Measurements from ENCODE around the gene PCGF3. TPM values are rescaled to one million over a fixed set of nuclear protein-coding genes. Genes with fewer than 3 reads are reported as not detected.
"Not testable (repeated sequence)": the region's sequence is repeated elsewhere in the genome, so short reads cannot be mapped to it uniquely, and the experiment has no call there.

PCGF3 gene
- total RNA-seq, 1 donor from 2014 or later = 65.7 TPM

DNA sequence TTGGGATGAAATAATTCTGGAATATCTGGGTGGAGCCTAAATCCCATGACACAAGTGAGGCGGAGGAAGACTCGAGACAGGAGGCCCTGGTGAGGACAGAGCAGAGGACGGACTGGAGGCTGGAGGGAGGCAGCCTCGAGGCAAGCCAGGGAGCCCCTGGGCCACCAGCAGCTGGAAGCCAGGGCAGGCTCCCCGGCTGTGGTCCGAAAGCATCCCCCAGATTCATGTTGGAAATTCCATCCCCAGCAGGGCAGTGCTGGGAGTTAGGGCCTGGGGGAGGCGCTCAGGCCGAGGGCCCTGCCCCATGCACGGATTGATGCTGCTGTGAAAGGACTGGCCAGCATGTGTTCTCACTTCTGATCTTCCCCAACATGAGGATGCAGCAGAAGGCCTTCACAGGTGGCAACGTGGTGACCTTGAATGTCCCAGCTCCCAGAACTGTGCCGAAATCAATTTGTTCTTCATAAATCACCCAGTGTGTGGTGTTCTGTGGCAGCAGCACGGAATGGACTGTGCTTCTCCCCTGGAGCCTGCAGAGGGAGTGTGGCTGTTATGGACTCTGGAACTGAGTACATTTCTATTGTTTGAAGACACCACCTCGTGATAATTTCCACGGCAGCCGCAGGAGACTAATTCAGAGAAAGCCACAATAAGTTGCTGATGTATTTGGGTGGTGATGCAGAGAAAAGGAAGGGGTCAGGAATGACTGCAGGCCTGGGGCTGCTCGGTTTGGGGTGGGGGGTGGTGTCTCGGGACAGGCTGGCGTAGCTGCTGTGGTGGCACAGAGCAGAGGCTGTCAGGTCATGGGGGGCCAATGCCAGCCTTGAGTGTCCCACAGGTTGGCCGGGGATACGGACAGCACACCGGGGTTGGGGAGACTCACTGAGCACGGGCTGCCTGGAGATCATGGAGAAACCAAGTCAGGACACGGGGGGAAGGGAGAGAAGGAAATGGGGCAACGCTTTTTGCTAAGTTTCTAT is 56.9 kb downstream of the PCGF3 start:
- no peak for DNase-seq (ENCODE audit: low read depth, low spot score)

DNA sequence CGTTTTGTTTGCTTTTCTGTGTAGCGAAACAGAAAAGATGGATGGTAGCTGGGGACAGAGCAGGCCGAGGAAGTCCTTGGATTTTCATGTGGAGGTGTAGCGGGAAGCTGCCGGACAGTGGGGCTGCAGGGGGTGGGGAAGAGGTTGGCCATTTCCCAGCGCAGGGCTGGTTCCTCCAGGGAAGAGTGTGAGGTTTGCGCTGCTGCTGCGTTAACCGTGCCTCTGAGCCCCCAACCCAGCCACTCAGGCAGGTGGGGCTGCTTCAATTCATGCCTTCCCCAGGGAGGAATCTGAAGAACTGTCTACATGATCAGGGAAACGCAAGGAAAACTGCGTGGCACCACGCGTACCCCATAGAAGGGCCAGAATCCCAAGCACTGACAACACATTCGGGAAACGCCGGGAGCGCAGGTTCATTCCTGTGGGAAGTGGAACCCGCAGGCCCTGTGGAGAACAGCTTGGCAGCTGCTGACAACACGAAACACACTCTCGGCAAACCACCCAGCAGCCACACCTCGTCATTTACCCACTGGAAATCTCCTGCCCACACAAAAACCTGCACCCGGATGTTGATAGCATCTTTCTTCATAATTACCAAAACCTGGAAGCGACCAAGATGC is 57.7 kb downstream of the PCGF3 start:
- no peak for DNase-seq (ENCODE audit: low read depth, low spot score)

DNA sequence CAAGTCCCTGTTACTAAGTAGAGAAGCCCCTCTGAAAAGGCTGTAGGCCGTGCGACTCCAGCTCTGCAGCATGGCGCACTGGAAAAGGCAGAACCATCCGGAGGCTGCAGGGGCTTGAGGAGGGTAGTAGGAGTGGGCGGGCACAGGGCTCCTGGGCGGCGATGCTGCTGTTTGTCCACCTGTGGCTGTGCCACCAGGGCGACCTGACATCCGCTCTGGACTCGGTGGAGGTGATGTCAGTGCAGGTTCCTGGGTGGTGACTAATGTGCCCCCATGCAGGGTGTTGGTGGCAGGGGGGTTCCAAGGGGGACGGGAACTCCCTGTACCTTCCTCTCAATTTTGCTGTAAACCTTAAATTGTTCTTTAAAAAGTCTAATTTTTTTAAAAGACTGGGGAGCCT is 58.3 kb downstream of the PCGF3 start:
- DNase-seq (ENCODE audit: low read depth, low spot score) = no peak

DNA sequence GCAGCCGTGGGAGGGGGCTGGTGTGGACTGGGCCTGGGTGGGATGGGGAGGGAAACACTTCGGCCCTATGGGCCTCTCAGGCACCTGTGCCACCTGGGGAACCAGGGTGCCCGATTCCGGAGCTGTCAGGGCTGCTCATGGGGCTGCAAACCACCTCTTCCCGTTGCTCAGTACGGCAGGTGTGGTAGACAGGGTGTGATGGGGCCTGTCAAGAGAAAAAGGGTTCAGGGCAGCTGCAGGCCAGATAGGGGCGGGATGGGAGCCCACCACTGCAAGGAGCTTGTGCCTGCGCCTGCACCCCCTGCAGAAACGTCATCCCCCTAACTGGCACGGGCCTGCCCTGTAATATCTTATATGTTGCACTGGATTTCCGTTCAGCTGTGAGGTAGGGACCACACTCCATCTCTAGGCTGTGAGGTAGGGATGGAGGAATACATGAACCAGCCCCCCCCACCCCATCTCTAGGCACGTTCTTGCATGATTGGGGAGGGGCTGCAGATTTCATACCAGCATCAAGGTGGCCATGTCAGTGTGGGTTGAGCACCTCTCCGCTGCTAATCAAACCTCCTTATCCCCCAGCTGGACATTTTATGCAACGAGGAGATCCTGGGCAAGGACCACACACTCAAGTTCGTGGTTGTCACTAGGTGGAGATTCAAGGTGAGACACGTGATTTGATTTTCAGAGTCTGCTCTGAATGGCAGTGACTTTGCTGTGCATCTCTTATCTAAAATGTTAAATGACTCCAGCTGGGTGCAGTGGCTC is 59.0 kb downstream of the PCGF3 start:
- DNase-seq (ENCODE audit: low read depth, low spot score) = no peak

DNA sequence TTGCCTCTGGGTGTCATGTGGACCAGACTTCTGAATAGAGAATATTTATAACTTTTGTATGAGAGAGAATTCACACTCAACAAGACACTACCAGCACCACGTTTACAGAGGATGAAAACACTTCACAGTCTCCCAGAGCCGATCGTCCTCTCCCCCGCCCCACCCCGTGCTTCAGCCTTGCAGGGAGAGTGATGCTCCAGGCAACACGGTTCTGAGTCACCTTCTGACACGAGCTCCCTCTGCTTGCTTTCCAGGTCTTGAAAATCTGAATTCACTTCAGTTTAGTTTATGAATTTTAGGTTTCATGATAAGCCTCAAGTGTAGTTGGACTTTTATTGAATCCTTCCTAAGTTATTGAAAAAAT is 60.5 kb downstream of the PCGF3 start:
- DNase-seq (ENCODE audit: low read depth, low spot score) = no peak

DNA sequence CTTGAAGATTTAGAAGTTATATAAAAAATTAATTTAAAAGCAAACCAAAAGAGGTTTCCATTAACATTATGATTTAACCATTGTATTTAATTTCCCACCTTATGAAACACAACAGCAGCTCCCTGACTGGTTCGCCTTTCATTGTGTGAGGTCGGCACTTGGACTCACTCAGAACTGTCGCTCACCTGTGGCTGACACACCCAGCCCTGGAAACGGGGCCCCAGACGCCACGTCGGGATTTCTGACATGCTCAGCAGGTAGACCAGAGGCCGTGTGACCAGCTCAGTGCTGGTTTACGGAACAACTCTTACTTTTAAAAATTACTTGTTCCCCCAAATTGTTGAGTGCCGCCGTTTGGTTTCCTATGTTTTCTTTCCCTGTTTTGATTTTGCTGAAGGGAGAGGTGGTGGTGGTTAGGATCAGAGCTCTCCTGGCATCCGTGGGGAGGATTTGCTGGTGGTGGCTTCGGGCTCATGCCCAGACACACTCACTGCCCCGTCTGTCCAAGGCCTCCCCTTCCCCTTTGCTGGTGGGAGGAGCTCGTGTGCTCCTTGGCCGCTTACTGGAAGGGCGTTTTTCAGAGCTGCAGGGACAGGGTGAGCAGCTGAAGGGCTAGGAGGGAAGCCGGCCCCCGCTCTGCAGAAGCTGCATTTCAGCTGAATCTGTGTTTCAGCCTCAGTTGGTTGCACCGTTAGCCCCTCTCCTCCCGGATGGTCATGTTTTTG is 61.1 kb downstream of the PCGF3 start:
- no peak for DNase-seq (ENCODE audit: low read depth, low spot score)

DNA sequence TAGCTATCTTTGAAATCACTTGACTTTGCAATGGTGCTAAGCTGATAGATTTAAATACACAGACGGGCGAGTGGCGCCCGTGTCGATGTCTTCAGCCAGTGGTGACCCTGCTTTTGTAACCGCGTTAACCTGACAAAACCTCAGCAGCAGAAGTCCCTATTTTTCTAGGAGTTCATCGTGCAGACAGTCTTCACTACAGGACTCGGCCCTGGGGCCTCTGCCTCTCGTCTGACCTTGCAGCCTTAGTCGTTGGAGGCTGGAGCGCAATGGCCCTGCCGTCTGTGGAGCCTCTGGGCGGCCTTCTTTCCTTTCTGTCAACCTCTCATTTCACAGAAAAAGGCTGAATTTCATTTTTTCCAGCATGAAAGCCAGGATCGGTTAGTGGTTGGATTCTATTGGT is 62.4 kb downstream of the PCGF3 start:
- DNase-seq (ENCODE audit: low read depth, low spot score) = no peak

DNA sequence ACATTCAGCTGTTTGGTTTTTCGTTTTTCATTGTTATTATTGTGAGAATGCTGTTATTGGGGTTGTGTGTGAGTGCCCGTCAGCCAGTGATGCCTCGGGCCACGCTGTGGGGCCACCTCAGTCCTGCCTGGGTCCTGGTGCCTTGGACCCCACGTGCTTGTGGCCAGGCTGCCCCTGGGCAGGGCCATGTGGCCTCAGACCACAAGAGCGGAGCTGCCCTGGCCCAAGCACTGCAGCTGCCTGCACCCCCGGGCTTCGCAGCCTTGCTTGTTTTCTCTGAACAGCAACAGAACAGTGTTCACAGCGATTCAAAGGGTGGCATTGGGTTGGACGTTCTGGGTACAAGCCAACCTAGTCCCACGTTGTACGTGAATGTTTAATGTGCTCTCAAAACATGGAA is 63.4 kb downstream of the PCGF3 start:
- DNase-seq (ENCODE audit: low read depth, low spot score) = no peak

DNA sequence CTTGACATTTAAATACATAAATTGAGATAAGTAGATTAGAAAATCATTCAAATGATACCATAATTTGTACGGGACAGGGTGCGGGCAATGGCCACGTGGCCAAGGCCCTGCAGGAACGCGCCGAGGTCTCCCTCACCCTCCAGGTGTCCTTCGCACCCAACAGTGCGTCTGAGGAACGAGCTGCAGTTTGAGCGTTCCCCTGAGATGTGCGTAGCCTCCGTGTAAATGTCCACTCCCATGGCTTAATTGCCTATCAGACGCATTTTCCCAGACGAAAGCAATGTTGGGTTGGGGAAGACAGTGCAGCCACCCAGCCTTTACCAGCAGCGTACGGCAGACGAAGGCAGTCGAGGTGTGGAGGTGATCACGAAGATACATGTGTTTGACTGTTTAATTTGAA is 63.9 kb downstream of the PCGF3 start:
- DNase-seq (ENCODE audit: low read depth, low spot score) = no peak

DNA sequence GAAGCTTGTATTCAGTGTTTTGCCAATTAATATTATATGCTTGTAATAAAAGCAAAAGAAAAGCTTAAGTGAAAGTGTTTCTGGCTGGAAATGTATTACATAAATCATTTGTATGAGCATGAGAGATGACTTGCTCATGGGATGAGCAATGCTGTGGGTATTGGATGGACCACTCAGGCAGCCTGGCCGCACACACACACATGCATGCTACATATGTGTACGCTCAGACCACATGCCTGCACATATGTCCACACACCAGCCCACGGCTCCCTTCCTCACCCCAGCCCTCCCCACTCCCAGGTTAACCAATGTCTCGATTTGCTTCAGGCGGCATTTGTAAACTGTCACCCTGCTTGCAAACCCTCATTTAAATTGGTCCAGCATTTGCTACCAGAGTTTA is 64.4 kb downstream of the PCGF3 start:
- DNase-seq (ENCODE audit: low read depth, low spot score) = no peak

DNA sequence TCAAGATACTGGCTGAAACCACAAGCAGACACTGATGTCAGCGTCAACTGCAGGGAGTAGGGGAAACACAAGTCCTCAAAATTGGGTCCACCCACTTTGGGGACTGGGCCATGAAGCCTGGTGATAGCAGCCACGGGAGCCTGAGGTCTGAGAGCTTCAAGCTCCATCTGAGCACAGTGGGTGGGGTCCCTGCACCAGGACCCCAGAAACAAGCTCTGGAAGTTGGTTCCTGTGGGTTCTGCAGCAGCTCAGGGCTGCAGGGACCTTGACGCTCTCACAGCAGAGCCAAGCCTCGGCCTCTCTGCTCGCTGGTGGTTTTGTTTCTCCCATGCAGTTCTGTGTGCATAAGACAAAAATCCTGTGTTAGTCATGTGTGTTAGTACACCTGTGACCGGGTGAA is 65.8 kb downstream of the PCGF3 start:
- DNase-seq (ENCODE audit: low read depth, low spot score) = no peak

DNA sequence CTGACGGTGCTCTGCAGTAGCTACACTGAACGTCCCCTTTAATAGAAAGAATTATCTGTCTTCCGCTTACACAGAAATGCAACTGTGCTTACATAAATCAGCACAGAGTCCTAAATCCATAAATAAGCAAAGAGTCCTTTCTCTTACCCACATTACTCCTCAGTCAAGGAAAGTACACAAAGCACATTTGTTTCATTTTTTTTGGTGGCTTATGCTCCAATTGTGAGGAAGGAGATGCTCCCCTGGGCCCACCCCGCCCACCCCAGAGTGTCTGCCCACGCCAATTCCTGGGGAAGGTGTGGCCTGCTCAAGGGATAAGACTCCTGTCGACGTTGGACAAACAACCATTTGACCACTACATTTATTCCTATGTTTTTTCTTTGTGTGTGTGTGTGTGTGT is 66.5 kb downstream of the PCGF3 start:
- no peak for DNase-seq (ENCODE audit: low read depth, low spot score)

DNA sequence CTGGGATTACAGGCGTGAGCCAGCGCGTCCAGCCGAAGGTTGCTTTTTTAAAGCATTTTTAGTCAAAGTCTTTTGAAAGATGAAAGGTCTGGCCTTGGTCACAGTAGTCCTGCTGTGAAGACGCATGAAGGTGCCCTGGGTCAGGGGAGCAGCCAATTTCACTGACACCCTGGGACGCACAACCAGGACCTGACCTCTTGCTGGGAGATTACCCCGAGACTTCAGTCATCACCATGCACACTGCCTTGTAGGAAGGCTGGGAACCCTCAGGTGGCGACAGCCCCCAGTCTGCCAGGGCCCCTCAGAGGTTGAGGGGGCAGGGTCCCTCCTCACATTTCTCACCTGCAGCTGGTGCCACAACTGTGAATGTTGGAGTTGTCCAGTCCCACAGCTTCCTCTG is 67.1 kb downstream of the PCGF3 start:
- DNase-seq (ENCODE audit: low read depth, low spot score) = no peak

DNA sequence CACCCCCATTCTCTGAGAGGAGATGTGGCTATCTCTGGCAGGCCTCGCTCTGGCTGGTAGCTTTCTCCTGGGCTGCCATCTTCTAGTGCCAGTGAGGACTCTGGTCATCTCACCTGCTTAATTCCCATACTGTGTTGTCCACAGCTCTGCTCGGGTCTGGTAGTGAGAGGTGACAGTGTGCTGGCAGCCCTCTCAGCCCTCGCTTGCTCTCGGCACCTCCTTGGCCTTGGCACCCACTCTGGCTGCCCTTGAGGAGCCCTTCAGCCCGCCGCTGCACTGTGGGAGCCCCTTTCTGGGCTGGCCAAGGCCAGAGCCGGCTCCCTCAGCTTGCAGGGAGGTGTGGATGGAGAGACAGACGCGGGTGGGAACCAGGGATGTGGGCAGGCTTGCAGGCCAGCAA is 67.6 kb downstream of the PCGF3 start:
- DNase-seq (ENCODE audit: low read depth, low spot score) = no peak

DNA sequence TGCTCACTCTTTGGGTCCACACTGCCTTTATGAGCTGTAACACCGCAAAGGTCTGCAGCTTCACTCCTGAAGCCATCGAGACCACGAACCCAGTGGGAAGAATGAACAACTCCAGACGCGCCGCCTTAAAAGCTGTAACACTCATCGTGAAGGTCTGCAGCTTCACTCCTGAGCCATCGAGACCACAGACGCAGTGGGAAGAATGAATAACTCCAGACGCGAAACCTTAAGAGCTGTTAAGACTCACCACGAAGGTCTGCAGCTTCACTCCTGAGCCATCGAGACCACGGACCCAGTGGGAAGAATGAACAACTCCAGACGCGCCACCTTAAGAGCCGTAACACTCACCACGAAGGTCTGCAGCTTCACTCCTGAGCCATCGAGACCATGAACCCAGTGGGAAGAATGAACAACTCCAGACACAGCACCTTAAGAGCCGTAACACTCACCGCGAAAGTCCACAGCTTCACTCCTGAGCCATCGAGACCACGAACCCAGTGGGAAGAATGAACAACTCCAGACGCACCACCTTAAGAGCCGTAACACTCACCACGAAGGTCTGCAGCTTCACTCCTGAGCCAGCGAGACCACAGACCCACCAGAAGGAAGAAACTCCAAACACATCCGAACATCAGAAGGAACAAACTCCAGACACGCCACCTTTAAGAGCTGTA is 68.9 kb downstream of the PCGF3 start:
- DNase-seq (ENCODE audit: low read depth, low spot score) = not testable (repeated sequence)

DNA sequence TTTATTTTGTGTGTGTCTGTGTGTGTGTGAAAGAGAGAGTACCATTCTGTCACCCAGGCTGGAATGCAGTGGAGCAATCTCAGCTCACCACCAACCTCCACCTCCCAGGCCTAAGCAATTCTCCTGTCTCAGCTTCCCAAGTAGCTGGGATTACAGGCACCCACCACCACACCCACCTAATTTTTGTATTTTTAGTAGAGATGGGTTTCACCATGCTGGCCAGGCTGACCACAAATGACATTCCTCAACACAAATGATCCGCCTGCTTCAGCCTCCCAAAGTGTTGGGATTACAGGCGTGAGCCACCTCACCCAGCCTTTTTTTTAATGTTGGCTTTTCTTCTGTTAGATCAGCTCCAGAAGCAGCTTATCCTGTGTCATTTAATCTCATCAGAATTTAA is 69.9 kb downstream of the PCGF3 start:
- DNase-seq (ENCODE audit: low read depth, low spot score) = not testable (repeated sequence)

DNA sequence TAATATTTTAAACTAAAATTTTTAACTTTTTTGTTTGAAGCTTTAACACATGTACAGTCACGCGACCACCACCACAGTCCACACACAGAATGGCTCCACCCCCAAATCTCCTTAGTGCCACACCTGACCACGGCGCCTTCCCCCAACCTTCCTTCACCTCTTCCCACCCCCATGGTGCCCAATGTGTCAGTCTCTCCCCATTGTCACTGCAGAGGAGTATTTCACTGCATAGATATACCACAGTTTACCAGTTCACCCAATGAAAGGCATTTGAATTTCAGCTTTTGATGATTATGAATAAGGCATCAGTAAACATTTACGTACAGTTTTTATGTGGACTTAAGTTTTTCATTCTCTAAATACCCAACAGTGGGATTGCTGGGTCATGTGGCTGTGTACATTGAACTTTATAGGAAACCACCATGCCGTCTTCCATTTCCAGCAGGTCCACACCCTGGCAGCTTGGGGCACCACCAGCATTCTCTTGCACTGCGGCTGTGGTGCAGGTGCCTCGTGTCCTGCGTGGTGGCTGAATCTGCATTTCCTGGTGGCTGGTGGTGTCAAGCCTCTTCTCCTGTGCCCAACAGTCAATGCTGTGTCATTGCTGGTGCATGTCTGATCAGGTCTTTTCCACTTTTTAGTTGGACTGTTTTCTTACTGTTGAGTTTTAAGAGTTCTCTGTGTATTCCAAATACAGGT is 71.3 kb downstream of the PCGF3 start:
- no peak for DNase-seq (ENCODE audit: low read depth, low spot score)

DNA sequence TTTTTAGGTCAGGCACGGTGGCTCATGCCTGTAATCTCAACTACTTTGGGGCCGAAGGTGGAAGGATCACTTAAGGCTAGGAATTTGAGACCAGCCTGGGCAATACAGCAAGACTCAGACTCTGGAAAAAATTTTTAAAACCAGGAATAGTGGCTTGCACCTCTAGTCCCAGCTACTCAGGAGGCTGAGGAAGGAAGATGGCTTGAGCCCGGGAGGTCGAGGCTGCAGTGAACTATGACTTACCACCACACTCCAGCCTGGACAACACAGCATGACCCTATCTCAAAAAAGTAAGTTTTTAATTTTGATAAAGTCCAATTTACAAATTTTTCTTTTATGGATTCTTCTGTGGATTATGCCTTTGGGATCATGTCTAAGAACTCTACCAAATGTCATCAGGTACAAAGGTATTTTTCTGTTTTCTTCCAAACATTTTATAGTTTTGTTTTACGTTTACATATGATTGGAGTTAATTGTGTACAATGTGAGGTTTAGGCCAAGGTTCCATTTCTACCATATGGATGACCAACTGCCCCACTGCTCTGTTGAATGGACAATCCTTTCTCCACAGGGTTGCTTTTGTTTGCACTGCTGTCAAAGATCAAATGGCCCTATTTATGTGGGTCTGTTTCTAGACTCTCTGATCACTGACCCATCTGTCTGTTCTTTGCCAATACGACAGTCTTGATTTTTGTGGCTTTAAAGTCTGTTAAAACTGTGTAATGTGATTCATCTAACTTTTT is 72.1 kb downstream of the PCGF3 start:
- no peak for DNase-seq (ENCODE audit: low read depth, low spot score)

DNA sequence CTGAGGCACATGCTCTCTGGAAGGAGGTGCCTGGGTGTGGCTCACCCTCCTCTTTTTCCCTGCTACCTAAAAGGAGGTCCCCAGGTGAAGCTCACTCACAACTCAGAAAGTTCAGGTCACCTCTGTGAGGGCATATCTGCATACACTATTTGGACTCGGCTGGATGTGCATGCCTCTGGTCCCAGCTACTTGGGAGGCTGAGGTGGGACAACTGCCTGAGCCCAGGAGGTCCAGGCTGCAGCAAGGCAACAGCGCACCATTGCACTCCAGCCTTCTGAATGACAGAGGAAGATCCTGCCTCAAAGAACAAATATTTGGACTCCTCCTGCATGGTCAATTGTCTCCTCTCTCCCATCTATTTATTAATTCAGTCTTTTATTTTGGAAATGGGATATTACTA is 73.9 kb downstream of the PCGF3 start:
- no peak for DNase-seq (ENCODE audit: low read depth, low spot score)

DNA sequence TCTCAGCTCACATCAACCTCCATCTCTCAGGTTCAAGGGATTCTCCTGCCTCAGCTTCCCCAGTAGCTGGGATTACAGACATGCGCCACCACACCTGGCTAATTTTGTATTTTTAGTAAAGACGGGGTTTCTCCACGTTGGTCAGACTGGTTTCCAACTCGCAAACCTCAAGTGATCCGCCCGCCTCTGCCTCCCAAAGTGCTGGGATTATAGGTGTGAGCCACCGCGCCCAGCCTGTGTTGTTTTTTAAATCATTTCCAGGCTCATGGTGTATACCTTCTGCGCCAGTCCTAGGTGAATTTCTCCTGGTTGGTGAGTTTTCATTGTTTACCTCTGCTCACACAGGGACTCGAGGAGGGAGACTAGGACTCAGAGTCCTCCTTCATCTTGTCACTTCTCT is 74.6 kb downstream of the PCGF3 start:
- not testable (repeated sequence) for DNase-seq (ENCODE audit: low read depth, low spot score)
